ENCODE results near the gene EPHB2. TPM values are rescaled to one million over a fixed set of nuclear protein-coding genes. Genes with fewer than 3 reads are reported as not detected.

Gene EPHB2
- total and polyA plus RNA-seq, 12 donors = 0.15 to 5.0 (median 0.85) TPM

DNA sequence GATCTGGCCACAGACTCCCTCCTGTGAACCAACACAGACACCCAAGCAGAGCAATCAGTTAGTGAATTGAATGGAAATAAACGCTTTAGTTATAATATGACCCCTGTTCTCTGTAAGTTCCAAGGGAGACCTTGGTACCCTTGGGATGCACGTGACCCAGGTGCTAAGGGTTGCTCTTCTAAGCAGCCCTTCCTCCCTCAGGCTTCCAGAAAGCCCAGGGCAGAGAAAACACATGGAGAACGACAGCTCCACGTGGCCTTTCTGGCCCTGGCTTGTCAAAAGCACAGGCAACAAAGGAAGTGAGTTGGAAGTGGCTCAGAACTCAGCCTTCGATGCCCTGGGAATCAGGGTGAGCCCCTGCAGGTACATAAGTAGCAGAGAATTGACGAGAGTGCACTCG lies 204.6 kb downstream of the EPHB2 start:
- Histone ChIP-seq H3K9me3 (no peaks in the 10 kb centered on the region), H3K4me1 (peaks cover 0 to 3% (median 0%) of the 10 kb centered on the region in 9 donors), H3K27me3 (peaks cover 0 to 28% (median 5%) of the 10 kb centered on the region in 7 donors), H3K4me3 (no peak overlapping the region), H3K27ac (no peak overlapping the region), H3K36me3 (no peaks in the 10 kb centered on the region)
- TF ChIP-seq, protein P1, sequence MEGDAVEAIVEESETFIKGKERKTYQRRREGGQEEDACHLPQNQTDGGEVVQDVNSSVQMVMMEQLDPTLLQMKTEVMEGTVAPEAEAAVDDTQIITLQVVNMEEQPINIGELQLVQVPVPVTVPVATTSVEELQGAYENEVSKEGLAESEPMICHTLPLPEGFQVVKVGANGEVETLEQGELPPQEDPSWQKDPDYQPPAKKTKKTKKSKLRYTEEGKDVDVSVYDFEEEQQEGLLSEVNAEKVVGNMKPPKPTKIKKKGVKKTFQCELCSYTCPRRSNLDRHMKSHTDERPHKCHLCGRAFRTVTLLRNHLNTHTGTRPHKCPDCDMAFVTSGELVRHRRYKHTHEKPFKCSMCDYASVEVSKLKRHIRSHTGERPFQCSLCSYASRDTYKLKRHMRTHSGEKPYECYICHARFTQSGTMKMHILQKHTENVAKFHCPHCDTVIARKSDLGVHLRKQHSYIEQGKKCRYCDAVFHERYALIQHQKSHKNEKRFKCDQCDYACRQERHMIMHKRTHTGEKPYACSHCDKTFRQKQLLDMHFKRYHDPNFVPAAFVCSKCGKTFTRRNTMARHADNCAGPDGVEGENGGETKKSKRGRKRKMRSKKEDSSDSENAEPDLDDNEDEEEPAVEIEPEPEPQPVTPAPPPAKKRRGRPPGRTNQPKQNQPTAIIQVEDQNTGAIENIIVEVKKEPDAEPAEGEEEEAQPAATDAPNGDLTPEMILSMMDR (IDR thresholded peaks at IDR 0.05) = no peak
- intact Hi-C loops (cut with DNase I) = no loop called here
- 74 to 76% methylated on average over 7 of the region's 7 CpGs for WGBS, 2 donors
- ATAC-seq (no peak), DNase-seq (no peak)

GRCh38 chr1:22915816-22916470 lies 205.3 kb downstream of the EPHB2 start:
- Histone ChIP-seq H3K9me3 (no peaks in the 10 kb centered on the region), H3K4me1 (peaks cover 0 to 8% (median 3%) of the 10 kb centered on the region in 9 donors), H3K4me3 (no peak overlapping the region), H3K36me3 (no peaks in the 10 kb centered on the region), H3K27ac (no peak overlapping the region), H3K27me3 (peaks cover 0 to 28% (median 5%) of the 10 kb centered on the region in 7 donors)
- ATAC-seq (no peak), DNase-seq (no peak)
- intact Hi-C loops (cut with DNase I) = no loop called here
- 66% methylated on average over 15 of the region's 15 CpGs for WGBS, 2 donors
- TF ChIP-seq, protein P1 (IDR thresholded peaks at IDR 0.05) = no peak

DNA sequence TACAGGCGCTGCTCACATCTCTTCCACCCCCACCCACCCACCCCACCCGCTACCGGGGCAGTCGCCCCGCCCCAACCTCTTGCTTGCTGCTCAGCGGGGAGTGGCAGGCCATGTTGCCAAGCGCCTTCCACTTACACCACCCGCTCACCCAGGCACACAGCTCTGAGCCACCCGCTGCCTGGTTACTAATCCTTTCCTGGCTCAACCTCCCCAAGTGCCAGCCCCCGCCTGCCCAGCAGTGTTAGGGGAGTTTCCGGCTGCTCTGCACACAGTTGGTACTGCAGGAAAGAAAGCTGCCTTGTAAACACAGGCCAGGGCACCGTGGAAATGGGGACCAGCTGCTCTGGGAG lies 205.8 kb downstream of the EPHB2 start:
- Histone ChIP-seq H3K4me3 (no peak overlapping the region), H3K27me3 (peaks cover 0 to 27% (median 5%) of the 10 kb centered on the region in 7 donors), H3K36me3 (no peaks in the 10 kb centered on the region), H3K9me3 (no peaks in the 10 kb centered on the region), H3K27ac (no peak overlapping the region), H3K4me1 (peaks cover 0 to 11% (median 8%) of the 10 kb centered on the region in 9 donors)
- ATAC-seq (no peak), DNase-seq (no peak)
- intact Hi-C loops (cut with DNase I) = no loop called here
- 88% methylated on average over 12 of the region's 12 CpGs for WGBS, 2 donors
- TF ChIP-seq, protein P1 (IDR thresholded peaks at IDR 0.05) = no peak

DNA sequence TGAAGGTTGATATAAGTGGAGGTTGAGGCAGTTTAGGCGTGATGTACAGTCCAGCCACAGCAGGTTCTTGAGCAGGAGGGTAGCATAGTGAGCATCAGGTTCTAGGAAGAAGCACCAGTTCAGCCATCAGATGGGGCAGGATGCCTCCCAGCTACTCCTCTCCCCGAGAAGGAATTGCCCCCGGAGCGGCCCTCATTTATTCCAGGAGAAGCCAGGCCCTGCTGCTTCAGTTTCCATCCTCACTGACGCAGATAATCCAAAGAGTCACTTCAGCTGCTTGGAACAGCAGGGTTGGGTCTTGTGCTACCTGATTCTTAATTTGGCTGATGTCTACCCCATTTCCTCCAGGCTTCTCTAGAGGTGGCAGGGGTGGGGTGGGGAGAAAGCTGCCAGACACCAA lies 207.3 kb downstream of the EPHB2 start:
- Histone ChIP-seq H3K27me3 (peaks cover 0 to 19% (median 5%) of the 10 kb centered on the region in 7 donors), H3K36me3 (no peaks in the 10 kb centered on the region), H3K27ac (no peak overlapping the region), H3K9me3 (no peaks in the 10 kb centered on the region), H3K4me1 (peaks cover 0 to 13% (median 8%) of the 10 kb centered on the region in 9 donors), H3K4me3 (no peak overlapping the region)
- intact Hi-C loops (cut with DNase I) = no loop called here
- no peak for ATAC-seq
- 82 to 83% methylated on average over 5 of the region's 5 CpGs for WGBS, 2 donors
- TF ChIP-seq, protein P1 (IDR thresholded peaks at IDR 0.05) = no peak
- no peak for DNase-seq
